ENCODE results near the gene CATSPER3.
"Not testable (repeated sequence)": the region's sequence is repeated elsewhere in the genome, so short reads cannot be mapped to it uniquely, and the experiment has no call there.

The CATSPER3 gene

DNA sequence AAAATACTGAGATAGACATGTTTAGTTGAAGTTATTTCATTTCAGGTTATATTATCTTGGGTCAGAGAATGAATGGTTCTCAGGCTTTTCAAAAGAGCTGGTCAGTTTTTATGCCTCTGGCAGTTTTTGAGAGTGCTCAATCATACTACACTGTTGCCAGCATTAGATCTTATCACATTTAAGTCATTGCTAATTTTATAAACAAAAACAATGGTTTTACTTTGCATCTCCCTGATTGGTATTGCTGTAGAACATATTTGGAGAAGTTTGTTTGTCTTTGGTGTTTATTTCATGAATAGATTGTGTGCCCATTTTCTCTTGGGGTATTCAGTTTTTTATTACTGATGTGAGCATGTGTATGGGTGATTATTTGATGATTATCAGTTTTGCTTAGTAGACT, 1.5 kb downstream of the CATSPER3 start:
- DNase-seq (ENCODE audit: low spot score) (no peak), FAIRE-seq (no peak)

DNA sequence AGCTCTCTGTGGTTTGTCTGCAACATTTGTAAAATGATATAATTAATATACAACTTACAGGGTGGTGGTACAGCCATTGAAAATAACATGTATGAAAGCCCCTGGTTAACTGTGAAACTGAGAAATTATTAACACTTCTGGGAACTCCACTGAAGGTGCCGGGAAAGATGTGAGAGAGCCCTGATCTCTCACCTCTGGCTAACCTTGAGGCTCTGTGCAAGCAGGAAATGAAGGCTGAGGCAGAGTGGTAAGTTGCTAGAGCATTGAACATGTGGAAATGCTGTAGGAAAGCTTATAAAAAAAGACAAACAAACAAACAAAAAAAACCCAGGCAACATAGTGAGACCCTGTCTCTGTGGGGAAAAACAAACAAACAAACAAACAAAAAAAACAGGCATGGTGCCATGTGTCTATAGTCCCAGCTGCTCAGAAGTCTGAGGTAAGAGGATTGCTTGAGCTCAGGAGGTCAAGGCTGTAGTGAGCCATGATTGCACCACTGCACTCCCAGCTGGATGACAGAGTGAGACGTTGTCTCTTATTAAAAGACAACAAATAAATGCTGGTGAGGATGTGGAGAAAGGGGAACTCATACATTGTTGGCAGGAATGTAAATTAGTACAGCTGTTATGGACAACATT, 7.5 kb downstream of the CATSPER3 start:
- DNase-seq (ENCODE audit: low spot score) (no peak), FAIRE-seq (no peak)

DNA sequence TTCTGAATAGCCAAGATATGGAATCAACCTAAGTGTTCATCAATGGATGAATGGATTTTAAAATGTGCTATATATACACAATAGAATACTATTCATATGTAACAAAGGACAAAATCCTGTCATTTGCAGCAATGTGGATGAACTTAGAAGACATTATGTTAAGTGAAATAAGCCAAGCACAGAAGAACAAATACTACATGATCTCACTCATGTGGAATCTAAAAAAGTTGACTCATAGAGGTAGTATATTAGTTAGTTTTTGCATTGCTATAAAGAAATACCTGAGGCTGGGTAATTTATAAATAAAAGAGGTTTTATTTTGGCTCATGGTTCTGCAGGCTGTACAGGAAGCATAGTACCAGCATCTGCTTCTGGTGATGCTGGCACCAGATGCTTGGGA, 8.1 kb downstream of the CATSPER3 start:
- DNase-seq (ENCODE audit: low spot score) (no peak), FAIRE-seq (no peak)

DNA sequence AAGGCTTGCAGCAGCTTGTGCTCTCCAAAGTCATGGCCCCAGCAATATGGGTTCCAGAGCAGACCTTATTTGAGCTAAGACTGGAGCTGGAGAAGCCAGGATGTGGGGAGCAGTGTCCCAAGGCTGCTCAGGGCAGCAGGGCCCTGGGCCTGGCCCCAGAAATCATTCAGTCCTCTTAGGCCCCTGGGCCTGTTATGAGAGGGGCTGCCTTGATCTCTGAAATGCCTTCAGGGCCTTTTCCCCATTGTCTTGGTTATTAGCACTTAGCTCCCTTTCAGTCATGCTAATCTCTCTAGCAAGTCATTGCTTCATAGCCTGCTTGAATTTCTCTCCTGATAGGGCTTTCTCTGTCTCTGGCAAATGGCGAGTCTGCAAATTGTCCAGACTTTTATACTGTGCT, 9.1 kb downstream of the CATSPER3 start:
- FAIRE-seq (no peak), DNase-seq (ENCODE audit: low spot score) (no peak)

DNA sequence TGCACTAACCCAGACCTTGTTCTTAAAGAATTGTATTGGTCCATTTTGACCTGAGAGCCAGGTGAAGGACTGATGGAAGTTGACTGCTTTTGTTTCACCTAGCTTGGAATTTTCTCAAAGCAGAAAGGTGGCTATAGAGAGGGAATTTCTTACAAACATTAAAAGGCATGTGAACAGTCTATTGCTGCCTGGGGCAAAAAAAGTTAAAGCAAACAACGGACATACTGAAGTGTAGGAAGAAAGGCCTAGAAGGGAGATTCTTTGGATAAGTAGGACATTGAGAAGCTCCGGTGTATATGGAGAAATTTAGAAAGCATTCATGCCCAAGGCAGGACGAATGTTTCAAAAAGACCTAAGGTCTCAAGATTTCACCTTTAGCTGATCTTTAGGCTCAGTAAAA, 11.7 kb downstream of the CATSPER3 start:
- DNase-seq (ENCODE audit: low spot score): no peak
- FAIRE-seq: no peak

DNA sequence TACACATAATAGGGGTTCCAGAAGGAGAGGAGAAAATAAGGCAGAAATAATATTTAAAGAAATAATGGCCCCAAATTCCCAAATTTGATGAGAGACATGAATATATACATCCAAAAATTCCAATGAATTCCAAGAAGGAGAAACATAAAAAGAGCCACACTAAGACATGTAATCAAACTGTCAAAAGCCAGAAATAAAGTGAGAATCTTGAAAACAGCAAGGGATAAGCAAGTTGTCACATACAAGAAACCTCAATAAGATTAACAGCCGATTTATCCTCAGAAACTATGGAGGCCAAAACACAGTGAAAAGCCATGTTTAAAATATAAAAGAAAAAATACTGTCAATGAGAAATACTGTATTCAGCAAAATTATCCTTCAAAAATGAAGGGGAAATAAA, 14.5 kb downstream of the CATSPER3 start:
- FAIRE-seq: no peak
- no peak for DNase-seq (ENCODE audit: low spot score)

DNA sequence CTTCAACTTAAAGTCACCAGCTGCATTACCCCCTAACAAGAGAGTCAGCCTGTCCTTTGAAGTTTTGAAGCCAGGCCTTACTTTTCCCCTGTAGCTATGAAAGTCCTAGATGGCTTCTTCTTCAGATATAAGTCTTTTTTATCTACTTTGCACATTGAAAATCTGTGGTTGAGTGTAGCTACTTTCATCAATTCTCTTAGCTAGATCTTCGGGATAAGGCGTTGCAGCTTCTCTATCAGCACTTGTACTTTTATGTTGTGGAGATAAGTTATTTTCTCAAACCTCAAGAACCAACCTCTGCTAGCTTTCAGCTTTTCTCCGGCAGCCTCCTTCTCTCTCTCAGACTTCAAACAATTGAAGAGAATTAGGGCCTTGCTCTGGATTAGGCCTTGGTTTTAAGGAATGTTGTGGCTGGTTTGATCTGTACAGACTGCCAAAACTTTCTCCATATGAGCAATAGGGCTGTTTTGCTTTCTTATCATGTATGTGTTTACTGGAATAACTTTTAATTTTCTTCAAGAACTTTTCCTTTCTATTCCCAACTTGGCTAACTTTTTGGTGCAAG, 21.6 kb downstream of the CATSPER3 start:
- FAIRE-seq: no peak
- DNase-seq (ENCODE audit: low spot score): no peak

DNA sequence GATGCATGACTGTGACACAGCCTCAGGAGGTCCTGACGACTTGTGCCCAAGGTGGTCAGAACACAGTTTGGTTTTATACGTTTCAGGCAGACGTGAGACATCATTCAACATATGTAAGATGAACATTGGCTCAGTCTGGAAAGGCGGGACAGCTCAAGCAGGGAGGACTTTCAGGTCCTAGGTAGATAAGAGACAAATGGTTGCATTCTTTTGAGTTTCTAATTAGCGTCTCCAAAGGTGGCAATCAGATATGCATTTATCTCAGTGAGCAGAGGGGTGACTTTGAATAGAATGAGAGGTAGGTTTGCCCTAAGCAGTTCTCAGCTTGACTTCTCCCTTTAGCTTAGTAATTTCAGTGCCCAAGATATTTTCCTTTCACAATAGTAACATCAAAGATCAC, 22.5 kb downstream of the CATSPER3 start:
- DNase-seq (ENCODE audit: low spot score); FAIRE-seq: not testable (repeated sequence)

DNA sequence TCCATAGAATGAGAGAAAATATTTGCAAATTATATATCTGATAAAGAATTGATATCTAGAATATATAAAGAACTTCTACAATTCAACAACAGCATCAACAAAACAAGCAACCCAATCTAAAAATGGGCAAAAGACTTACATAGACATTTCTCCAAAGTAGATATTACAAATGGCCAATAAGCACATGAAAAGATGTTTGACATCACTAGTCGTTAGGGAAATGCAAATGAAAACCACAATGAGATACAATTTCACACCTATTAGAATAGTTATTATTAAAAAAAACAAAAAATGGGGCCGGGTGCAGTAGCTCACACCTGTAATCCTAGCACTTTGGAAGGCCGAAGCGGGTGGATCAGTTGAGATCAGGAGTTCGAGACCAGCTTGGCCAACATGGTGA, 24.4 kb downstream of the CATSPER3 start:
- FAIRE-seq: no peak
- DNase-seq (ENCODE audit: low spot score): no peak

DNA sequence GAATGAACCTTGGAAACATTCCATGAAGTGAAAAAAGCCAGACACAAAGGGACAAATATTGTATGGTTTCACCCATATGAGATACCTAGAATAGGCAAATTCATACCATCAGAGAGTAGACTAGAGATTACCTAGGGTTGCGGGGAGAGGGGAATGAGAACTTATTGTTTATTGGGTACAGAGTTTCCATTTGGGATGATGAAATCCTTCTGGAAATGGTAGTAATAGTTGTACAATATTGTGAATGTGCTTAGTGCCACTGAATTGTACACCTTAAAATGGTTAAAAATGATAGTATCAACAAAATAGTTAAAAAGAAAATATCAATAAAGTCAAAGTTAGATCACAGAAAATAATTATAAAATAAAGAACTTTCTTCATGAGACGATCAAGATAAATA, 25.5 kb downstream of the CATSPER3 start:
- FAIRE-seq: no peak
- DNase-seq (ENCODE audit: low spot score): no peak

DNA sequence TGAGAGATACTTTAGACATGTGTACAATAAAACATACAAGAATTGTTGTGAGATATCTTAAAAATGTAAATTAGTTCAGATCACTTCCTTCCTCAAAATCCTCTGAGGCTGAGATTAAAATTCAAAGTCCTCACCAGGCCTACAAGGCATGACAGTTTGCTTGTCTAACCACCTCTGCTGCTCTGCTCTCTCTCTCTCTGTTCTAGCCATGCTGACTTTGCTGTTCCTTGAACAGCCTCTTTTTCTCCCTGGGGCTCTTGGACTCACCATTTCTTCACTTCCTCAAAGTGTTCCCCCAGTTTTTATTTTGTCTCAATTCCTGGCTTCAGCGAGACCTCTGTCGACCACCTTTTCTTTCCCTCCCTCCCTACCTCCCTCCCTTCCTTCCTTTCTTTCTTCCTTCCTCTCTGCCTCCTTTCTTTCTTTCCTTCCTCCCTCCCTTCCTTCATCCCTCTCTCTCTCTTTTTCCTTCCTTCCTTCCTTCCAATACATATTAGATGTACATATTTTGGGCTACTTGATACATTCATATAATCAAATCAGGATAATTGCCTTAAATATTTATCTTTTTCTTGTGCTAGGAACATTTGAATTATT, 27.0 kb downstream of the CATSPER3 start:
- DNase-seq (ENCODE audit: low spot score): no peak
- no peak for FAIRE-seq

DNA sequence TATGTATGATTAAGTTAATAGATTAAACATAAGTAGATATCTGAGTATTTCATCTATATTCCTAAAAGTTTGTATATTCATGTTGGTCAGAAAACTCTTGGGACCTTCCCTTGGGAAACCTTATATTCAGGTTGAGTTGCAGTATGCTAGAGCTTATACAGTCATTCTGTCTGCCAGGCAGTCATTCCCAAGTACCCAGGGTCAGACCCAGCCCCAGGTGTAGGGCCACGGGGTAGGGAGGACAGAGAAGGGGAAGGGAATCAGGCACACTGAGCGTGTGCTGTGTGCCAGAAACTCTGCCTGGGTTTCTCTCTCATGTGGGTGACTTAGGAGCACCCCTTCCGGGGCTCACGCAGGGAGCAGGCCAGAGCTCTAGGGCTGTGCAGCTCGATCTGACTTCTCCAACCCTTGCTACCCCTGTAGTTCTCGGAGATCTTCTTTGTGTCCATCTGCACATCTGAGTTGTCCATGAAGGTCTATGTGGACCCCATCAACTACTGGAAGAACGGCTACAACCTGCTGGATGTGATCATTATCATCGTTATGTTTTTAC, 28.2 kb downstream of the CATSPER3 start:
- DNase-seq (ENCODE audit: low spot score): no peak
- FAIRE-seq: no peak

DNA sequence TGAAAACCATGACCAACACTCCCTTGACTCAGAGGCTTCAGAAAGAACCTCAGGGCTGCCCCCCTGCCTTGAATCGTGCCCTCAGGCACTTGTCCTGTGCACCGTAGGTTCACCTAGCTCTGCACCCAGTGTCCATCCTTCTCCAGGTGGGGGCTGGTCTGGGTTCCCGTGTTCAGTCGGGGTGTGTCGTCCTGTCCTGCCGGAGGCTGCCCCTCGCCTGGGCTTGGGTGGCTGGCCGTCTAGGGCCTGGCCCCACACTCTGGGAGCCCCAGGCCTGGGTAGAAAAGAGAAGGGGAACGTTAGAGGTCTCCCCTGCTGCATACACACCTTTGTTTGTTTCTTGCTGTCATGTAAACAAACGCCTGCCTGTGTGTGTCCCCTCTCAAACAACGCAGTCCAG, 29.3 kb downstream of the CATSPER3 start:
- FAIRE-seq (no peak), DNase-seq (ENCODE audit: low spot score) (no peak)

DNA sequence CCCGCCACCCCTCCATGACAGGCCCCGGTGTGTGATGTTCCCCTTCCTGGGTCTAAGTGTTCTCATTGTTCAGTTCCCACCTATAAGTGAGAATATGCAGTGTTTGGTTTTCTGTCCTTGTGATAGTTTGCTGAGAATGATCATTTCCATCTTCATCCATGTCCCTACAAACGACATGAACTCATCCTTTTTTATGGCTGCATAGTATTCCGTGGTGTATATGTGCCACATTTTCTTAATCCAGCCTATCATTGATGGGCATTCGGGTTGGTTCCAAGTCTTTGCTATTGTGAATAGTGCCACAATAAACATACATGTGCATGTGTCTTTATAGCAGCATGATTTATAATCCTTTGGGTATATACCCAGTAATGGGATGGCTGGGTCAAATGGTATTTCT, 30.4 kb downstream of the CATSPER3 start:
- not testable (repeated sequence) for FAIRE-seq; DNase-seq (ENCODE audit: low spot score)

DNA sequence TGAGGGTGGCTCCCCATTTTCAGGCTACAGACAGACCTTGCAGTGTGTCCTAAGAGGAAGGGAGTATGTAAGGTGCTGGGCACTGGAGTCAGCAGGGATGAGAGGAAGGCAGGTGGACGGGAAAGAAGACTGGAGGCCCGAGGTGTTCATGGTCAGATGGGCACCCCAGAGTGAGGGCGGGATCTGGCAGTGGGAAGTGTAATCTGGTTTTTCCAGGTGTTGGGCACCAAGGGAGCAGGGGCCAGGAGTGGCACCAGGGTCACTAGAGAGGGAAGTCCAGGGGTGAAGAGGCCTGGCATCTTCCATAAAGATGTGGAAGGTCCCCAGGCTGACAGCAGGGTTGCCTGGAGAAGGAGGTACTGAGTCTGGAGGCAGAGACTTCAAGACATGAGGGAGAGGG, 36.7 kb downstream of the CATSPER3 start:
- DNase-seq (ENCODE audit: low spot score): no peak
- no peak for FAIRE-seq

DNA sequence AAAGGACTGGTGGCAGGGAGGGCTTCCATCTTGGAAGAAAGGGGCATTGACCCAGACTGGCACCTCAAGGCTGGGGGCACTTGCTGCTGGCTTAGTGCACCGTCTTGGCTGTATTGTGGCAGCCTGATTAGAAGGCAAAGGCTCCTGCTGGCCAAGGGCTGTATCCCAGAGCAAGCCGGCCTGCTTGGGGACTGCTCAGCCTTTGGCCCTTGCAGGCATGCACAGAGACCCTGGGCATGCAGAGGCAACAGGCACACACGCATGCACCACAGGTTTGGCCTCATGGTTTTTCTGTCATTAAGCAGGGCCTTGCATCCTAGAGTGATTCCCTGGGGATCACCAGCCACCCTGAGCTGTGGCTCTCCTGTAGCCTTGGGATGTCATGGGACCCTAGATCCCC, 37.4 kb downstream of the CATSPER3 start:
- no peak for FAIRE-seq

DNA sequence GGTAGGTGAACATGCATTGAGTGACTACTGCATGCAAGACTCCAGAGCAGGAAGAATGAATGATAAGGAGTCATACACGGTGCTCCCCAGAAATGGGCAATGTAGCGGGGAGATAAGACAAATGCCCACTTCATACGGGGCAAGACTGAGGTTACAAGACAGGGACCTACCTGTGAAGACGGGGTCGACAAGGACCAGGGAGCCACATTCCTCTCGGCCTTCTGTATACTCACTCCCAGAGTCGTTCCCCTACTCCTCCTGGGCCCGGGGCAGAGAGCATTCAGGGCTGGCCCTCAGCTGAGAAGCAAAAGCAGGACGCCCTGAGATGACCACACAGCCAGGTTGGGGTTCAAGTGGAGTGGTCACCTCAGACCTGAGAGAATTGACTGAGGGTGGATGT, 39.6 kb downstream of the CATSPER3 start:
- DNase-seq (ENCODE audit: low spot score) (no peak), FAIRE-seq (no peak)

More for the DNA sequence above, 37.4 kb downstream of the CATSPER3 start:
- DNase-seq (ENCODE audit: low spot score): no peak

DNA sequence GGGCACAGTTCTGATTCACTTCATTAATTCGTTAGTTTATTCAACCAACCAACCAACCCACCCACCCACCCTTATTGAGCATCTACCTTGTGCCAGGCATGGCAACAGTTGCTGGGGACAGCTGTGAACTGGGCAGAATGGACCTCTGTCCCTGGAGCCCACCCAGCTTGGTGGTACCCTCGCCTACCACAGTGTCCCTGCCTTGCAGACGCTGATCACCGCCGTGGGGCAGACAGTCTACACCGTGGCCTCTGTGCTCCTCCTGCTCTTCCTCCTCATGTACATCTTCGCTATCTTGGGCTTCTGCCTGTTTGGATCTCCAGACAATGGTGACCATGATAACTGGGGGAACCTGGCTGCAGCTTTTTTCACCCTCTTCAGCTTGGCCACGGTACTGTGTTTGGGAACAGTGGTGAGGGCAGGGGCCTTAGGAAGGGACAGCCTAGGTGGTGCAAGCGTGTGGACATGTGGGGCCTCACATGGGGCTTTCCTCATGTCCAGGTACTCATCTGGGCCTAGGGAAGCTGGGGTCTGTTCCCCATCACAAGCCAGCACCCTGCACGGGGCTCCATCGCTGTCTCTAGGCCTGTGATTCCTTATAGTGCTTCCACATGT, 40.1 kb downstream of the CATSPER3 start:
- DNase-seq (ENCODE audit: low spot score): no peak
- FAIRE-seq: no peak

DNA sequence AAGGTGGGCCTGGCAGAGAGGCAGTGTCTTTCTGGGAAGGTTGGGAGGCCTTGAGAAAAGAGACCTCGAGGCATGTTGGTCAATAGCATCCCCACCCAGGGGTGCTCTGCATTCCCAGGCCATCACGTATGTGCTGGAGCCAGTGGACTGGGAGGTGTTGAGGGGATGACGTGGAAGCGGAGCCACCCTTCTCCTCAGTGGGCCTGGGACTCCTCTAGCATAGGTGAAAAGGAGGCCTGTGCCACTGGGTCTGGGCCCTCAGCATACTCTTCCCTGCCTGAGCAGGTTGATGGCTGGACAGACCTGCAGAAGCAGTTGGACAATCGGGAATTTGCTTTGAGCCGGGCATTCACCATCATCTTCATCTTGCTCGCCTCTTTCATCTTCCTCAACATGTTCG, 40.8 kb downstream of the CATSPER3 start:
- no peak for FAIRE-seq

DNA sequence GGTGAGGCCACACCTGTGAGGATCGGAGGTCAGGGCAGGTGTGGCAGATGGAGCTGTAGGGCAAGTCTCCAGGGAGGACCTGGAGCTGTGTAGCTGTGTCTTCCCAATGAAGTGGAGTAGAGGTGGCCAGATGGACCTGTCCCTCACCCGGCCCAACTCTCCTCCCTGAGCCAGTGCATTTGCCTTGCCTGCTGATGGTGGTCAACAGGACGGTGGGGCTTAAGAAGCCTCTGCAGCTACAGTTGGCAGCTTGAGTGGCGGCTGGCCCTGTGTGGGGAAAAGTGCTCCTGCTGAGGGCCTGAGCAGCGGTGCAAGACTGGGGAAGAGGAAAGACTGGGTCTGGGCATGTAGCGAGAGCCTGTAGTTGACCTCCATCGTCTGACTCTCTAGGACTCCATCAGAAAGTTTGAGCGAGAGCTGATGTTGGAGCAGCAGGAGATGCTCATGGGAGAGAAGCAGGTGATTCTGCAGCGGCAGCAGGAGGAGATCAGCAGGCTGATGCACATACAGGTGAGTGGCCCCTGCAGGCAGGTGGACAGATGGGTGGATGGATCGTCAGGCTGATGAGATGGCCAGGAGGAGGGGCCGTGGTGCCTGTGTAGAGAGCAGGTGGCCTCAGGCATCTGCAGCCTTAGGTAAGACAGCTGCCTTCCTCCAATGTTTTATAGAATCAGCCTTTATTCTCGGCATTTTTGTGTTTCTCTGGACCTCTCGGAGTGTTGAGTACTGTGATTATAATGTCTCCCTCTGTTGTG, 41.5 kb downstream of the CATSPER3 start:
- no peak for DNase-seq (ENCODE audit: low spot score)
- FAIRE-seq: no peak

More for the DNA sequence above, 40.8 kb downstream of the CATSPER3 start:
- no peak for DNase-seq (ENCODE audit: low spot score)

DNA sequence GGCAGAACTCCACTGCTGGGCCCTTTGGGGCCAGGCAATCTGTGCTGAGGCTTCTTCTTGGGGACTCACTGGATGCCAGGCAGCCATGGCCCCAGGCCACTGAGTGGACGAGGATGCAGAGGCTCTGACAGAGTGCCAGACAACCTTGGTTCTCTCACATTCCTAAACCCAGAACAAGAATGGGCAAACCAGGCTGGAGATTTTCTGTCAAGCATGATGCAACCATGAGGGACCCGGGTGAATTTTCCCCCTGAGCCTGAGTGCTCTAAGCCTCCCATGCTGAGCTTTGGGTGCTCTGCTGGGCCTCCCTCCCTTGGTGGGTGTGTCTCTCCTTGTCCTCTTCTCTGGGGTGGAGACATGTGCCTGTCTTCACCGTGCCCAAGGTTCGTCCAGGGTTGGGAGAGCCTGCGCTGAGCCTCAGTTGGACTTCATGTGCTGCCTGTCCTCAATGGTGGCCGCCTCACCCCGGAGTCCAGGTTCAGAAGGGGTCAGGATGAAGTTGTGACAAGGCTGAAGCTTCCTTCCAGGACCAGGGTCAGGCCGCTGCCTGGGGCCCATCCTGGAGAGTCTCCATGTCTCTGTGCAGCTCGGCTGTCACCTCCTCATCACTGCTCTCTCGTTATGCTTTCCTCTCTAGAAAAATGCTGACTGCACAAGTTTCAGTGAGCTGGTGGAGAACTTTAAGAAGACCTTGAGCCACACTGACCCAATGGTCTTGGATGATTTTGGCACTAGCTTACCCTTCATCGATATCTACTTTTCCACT, 42.2 kb downstream of the CATSPER3 start:
- DNase-seq (ENCODE audit: low spot score) (no peak), FAIRE-seq (no peak)

All from RCC 7860 (cell line).